SKM-1 (cell line): ENCODE data around the gene MC3R.
"Not testable (repeated sequence)": the region's sequence is repeated elsewhere in the genome, so short reads cannot be mapped to it uniquely, and the experiment has no call there.

Source experiments
- DNase-seq: peaks from one replicate; lab custom pipeline; 2025; ENCODE audit not compliant: unreplicated experiment; lab: John Stamatoyannopoulos, UW

The MC3R gene

DNA sequence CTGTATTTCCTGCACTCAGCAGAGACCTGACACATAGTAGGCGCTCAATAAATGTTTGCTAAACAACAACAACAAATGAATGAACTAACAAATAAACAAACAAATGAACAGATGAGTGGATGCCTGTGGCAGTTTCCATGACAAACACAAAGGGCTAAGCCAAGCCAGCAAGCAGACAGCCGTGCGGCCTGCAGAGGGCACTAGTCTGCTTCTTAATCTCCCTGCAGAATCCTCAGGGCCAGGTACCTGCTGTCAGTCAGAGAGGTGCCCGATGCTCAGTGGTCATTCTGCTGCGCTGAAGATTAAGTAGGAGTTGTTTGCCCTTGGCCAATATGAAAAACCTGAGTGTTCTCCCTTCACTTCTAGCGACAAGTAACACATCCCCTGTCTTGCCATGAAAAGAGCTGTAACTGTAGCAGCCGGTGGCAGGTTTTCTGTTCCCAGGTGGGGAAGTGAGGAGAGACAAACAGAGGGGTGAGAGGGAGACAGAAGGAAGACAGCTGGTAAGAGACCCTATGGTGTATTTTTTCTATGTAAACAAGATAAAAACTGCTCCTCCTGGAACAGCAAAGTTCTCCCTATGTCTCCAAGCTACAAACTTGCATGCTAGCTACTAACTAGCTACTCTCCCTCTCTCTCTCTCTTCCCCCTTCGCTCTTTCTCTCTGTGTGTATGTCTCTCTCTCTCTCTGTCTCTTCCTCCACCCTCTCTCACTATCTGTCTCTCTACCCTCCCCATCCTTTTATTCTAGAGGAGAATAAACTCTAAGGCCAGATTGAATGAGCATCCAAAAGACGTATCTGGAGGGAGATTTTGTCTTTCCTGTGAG is at the start of gene MC3R:
MC3R (plus strand) TSS at position 779 of the 829 bp plus-strand sequence. CDS start 112 bp downstream, outside the sequence.
- DNase-seq, result peak; percentile 5

DNA sequence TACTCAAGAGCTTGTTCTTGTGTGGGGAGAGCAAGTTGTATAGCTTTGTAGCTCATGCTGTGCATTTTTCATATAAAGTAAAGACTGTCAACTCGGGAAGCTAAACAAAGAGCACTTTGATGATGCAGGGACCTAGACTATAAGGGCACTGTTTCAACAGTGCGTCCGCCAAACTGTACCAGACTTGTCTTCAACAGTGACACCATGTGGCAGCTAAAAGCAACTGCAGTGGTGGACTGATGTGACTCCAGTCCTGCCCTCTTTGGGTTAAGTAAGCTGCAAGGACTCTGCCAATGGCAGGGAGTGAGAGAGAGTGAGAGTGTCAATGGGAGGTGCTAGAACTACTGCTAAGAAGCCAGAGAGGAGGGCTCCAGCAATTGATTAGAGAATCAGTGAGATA is 48.1 kb upstream of the MC3R start:
- DNase-seq, result no peak

DNA sequence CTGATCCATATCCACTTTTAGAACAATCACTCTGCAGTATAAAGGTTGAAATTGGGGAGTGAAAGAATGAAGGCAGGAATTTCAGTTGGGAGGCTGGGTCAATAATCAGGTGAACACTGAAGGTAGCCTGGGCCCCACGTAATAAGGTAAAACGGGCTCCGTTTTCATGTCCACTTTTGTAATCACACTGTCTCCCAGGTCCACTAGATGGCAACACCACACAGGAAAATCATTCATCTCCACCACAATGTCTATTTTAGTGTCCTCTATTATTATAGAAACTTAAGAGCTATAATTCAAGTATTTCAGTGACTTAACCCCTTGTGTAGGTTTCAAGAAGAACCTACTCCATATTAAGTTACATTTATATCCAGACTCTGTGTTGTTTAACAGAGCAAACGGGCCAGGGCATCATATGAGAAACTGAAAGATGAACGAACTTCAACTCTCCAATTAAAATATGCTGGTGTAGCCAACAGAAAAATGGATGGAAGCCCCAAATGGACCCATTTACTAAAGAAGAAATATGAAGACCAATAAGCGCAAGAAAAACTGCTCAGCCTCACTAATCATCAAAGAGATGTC is 45.9 kb upstream of the MC3R start:
- DNase-seq, result no peak

DNA sequence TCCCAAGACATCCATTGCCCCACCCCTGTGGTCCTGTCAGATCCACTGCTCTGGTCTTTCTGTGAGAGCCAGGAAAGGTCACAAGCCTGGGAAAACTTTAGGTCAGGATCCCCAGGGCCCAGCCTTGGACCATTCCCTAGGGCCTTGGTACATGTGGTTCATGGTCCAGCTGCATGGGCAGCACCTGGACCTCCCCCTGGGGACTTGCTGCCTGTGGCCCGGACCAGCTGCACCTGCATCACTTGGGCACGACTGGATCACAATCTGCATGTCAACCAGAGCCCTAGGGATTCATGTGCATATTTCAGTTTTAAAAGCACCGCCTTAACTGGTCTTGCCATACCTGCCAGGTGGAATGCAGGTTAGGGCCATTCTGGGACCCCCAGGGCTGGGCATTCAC is 44.3 kb upstream of the MC3R start:
- no peak for DNase-seq

DNA sequence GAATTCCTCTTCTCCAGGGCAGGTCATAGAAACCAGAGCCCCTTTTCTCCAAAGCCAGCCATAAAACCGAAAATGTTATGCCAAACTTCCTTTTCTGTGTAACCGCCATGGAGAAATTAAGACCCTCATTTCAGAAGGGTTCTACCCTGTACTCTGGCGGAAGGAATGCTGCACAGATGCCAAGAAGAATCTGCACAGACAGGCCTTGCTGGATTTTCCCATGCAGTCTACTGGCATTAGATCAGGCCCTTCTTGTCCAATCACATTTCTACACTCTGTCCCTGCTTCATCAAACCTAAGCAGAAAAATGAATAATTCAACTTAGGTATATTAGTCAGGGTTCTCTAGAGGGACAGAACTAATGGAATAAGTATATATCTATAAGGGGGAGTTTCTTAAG is 43.2 kb upstream of the MC3R start:
- no peak for DNase-seq

DNA sequence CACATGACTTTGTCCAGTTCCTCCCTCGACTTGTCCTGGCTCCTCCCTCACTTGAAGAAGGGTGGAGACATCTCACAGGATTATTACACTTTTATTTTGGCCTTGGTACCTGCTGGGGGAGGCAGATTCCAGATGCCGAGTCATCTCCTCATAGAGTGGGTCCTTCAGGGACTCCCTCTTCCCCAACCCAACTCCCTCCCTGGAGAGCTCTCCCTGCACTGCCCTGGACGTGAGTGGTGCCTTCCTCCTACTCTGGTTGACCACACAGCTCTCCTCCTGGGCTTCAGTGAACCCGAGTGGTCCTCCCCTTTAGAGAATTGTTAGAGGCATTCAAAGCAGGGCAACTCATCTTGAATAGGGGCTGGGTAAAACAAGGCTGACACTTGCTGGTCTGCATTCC is 40.9 kb upstream of the MC3R start:
- no peak for DNase-seq

DNA sequence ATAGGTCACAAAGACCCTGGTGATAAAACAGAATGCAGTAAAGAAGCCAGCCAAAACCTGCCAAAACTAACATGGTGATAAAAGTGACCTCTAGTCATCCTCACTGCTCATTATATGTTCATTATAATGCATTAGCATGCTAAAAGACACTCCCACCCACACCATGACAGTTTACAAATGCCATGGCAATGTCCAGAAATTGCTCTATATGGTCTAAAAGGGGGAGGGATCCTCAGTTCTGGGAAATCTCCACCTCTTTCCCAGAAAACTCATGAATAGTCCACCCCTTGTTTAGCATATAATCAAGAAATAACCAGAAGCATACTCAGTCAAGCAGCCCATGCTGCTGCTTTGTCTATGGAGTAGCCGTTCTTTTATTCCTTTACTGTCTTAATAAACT is 40.4 kb upstream of the MC3R start:
- DNase-seq, result no peak

DNA sequence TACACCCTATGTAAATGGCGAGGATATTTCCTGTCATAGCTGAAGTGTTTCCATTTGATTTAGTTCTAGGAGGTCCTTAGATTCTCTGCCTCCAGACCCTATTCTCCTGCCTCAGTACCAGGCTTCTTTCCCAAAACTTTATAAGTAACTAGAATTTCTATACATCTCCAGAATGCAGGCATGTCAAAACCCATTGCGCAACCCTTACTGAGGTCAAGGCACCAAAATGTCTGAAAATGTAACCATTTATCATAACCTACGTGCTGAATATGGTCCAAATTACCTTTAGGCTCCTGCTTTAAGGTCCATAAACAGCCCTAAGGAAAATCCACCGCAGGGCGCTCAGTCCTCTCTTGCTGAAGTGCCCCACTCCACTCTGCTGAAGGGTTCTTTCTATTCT is 37.5 kb upstream of the MC3R start:
- DNase-seq, result no peak

DNA sequence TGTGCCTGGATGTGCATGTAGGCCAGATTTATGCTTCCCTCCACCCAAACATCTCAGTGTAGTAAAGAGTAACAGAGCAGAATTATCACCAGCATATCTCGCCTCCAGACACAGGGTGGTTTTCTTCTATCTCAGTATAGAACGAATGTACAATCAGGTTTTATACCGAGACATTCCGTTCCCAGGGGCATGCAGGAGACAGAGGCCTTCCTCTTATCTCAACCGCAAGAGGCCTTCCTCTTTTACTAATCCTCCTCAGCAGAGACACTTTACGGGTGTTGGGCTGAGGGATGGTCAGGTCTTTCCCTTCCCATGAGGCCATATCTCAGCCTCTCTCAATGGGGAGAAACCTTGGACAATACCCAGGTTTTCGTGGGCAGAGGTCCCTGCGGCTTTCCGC is 36.4 kb upstream of the MC3R start:
- DNase-seq, result no peak

DNA sequence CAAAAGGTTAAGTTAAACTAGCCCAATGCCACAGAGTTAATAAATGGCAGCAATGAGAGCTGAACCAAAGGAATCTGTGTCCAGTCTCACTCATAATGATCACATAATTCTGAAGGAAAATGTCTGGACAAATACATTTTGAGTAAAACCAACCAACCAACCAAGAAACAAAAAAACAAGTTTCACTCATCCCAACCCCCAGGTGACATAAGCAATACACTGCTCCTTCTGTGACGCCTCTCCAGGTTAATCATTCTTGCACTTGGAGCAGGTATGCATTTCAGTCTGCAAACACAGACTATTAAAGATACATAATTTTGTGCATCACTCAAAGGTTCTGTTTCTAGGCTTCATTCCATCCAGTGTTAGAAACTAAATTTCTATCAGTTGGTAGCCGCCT is 35.2 kb upstream of the MC3R start:
- no peak for DNase-seq

DNA sequence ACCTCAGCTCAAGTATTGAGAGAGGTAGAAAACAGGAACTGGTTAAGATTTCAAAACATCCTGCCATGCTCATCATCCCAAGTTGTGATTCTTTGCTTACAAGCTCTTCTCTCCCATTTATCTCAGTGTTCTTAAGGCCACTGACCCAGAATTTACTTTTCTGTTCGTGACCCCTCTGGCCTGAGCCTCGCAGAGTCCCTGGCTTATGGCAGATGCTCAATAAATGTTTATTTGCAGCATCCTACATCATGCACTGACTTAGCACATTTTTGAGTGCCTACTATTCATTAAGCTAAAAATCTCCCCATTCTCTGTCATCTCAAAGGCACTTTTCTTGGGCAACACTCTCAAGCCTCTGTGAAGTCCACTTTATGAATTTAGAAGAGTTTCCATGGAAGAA is 33.4 kb upstream of the MC3R start:
- DNase-seq, result no peak

DNA sequence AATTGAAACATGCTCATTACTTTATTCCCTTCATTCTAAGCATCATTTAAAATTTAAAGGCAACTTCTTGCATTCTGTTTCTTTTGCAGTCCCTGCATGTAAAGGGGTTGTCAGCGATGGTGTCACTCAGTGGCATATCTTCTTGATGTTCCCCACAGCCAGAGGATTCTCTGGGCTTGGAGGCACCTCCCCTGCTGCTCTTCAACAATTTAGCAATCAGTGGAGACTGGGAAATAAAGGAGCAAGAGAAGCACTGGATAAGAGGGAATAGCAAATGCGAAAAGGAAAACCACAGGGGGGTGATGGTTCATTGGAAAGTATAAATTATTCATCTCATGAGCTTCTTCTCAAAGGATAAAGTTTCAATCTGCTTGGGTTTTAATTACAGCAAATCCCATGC is 30.7 kb upstream of the MC3R start:
- DNase-seq, result no peak

DNA sequence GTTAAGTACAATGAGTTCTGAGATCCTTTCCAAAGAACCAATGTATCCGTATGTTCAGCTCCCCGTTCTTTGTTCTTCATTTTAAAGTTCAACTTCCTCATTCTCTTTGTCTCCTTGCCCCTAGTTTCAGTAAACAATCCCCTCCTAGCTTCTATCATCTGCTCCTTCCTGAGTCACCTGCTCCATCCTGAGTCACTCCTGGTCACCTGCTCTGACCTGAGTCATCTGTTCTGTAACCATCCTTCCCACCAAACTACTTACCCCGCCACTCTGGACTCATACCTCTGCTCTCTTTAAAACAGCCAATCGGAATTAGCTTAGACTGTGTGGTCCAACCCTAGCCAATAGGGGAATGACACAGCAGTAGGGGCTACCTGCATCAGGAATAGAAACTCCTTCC is 27.3 kb upstream of the MC3R start:
- DNase-seq, result not testable (repeated sequence)

DNA sequence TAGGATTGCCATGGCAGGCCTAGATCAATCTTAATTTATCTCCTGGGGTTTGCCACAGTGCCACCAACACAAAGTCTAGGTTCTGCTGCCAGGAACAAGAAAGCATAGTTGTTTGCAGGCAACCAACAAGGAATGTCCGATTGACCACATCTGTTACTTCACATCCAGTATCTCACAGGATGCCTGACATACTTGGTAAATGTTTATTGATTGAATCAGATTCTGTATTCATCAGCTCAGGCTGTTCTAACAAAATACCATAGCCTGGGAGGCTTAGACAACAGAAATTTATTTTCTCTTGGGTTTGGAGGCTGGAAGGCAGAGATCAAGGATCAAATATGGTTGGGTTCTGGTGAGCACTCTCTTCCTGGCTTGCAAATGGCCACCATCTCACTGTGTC is 26.3 kb upstream of the MC3R start:
- DNase-seq, result no peak

DNA sequence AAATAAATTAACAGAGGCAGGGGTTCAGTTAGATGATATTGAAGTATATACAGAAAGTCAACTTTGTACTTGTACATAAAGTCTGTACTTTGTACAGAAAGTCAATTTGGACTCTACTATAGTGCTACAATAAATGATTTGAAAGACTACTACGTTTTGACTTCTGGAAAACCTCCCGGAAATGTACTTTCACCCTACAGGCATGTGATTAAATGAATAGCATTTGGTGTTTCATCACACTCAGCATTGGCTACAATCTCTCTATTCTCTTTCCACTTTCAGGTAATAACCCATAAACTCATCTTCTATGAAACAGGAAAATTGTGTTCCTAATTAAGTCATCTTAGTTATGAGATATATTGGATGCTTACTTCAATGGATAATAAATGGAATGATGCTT is 25.6 kb upstream of the MC3R start:
- DNase-seq, result no peak

DNA sequence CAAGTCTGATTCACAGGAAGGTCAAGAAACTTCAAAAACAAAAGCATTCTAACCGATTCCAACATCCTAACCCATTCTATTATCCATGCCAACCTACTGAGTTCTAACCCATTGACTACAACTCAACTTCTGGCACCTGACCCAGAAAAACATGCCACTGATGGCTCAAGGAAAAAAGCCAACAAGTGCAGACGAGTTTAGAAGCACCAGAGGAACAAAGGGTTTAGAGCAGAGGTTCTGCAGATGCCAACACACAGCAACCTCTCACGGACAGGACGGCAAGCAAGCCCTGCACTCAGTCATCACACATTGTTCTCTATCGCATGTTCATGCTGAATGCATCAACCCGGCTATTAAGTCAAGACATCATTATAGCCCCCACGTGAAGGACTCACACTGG is 25.2 kb upstream of the MC3R start:
- DNase-seq, result no peak

DNA sequence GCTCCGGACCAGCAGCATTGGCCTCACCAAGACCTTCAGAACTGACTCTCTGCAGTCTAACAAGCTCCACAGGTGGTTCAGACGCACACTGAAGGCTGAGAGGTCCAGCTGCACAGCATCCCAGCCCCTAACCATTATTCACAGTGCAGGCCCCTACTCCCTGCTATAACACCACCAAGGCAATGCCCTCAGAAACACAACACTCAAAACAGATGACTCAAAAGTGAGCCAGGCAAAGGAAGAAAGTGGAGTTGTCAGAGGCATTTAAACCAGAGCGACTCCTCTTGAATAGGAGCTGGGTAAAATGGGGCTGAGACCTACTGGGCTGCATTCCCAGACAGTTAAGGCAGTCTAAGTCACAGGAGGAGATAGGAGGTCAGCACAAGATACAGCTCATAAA is 20.5 kb upstream of the MC3R start:
- DNase-seq, result no peak

DNA sequence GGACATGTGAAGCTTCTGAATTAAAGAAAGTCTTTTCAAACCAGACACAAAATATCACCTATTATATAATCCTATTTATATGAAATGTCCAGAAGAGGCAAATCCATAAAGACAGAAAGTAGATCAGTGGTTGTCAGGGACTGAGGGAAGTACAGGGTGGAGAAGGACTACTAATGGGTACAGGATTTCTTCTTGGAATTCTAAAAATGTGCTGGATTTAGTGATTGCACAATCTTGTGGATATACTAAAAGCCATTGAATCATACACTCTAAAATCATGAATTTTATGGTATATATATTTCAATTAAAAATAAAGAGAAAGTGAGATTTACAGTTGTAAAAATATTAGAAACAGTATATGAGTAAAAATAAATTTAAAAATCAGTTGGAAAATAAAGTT is 18.7 kb upstream of the MC3R start:
- no peak for DNase-seq

DNA sequence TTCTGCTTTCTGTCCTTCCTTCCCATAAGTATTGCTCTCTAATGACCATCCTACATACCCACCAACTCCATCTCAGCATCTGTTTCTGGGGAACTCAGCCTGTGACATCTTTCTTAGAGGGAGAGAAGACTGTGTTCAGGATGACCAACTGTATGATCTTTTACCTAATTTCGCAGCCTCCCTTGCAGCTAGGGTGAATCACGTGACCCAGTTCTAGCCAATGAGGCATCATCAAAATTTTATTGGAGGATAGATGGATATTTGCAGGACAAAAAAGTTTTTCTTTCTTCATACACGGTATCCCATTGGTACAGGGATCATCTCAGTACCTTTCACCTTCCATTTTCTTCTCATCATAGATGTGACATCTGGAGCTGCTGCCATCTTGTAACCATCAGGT is 14.4 kb upstream of the MC3R start:
- no peak for DNase-seq

DNA sequence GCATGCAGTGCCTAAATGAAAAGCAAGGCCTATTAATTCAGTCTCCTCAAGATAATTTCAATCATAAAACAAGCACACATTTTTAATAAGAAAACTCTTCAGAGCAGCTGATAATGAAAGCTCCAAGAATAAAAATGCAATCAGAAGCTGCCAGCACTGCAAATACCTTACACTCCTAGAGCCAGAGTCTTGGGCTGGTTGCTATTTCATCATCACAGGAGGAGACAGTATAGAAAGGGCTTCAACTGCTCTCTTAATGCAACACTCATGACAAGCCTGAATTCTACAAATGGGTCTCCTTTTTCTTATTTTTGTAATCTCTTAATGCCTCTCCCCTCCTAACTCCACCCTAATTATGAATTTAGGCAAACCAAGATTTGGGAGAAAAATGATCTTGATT is 11.2 kb upstream of the MC3R start:
- no peak for DNase-seq

DNA sequence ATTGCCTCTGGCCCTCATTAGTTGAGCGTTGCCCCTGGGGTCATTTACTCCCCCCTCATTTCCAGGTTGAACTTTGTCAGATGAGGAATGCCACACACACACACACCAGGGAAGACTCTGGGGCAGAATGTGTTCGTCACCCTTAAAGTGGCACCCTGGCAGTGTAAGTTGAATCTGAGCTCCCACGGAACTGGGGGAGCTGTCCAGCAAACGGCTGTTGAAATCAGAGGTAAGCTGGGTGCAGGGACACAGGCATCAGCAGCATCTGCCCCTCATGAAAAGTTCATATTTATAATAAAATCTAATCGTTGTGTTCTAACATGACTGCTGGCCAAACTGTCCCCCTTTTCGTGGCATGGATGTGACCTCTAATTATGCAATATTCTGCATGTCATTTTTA is 4.3 kb upstream of the MC3R start:
- DNase-seq, result no peak

DNA sequence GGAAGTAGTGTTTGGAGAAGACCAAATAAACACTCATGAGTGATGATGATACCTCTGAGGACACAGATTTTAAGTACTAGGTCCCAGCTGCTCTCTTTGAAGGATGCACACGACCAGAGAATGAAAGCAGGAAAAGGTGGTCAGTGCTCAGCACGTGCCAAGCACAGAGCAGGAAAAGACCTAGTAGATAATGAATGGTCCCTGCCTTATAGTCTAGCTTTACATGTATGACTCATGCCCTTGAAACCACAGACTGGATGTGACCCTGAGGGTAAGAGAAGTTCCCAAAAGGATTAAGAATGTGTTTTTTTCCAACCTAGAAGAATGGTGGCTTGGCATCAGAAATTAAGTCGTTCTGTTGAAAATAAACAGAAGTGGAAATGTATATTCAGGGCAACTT is 2.8 kb upstream of the MC3R start:
- DNase-seq, result no peak
